ENCODE results near the gene JPH2. TPM values are rescaled to one million over a fixed set of nuclear protein-coding genes. Genes with fewer than 3 reads are reported as not detected.

Gene JPH2
- total RNA-seq (2012; rRNA removed) (0.54 and 0.83 TPM in 2 replicates), polyA plus RNA-seq (2012; rRNA removed) (0.44 TPM in 2 replicates), Bru-seq, nascent RNA (percentile 33 among the genes with signal in this experiment), BruChase-seq, experiment 1, labeled RNA remaining after a 6-hour chase (percentile 30 among the genes with signal in this experiment), BruChase-seq, experiment 2, labeled RNA remaining after a 2-hour chase (percentile 26 among the genes with signal in this experiment)
- 0.31 and 0.60 TPM in 2 replicates for polyA plus RNA-seq (2012; cell fraction: cytosol; rRNA removed)
- polyA plus RNA-seq (2012; cell fraction: nucleus; rRNA removed; ENCODE audit: low replicate concordance) = 0.40 and 0.71 TPM in 2 replicates
- long read RNA-seq, partial matches to known transcripts = 1 of 1 reads
- long read RNA-seq, other reads (novel, unspliced or antisense) = 0 of 1 reads

DNA sequence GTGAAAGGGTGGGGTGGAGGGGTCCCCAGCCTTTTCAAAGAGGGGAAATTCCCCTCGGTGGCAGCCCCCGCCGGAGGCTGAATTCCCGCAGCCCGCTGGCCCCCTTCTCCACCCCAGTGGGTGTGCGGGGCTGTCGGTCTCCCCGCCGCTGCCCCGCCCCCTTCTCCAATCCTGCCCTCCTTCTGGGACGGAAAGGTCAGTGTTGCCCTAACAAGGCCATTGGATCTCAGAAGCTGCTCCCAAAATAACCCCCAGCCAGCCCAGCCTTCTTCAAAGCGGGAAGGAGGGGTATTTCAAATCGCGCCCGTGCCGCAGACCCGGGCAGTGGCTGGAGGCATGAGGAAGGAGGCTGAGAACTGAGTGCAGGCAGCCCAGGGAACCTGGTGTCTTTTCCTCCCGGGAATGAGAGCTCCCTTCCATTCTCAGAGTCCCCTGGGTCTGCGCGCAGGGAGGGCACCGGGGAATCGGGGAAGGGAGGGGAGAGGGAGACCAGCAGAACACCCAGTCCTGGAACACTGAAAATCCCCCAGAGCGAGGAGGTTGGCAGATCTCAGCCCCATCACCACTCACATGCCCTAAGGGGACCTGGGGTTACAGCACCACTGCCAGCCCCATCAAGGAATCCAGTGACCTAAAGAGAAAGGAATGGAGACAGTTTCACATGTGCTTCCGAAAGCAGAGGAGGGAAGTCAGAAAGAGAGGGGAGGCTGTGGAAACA, at the start of gene JPH2:
TSS of gene JPH2 (minus strand) at position 135 of the 718 bp plus-strand sequence. CDS start 483 bp downstream, outside the sequence.
- Histone ChIP-seq H3K79me1 (ENCODE audit: low read depth in 1 of 2, low read length in 2 of 2) (peaks cover 0 to 16% of the 10 kb centered on the region in 2 experiments; a peak in 1 of 4 replicates), H3K18ac (ENCODE audit: low read depth, low read length) (peak within 1 kb of the TSS; percentile 70), H2AK9ac (replicated peaks; ENCODE audit: low read depth, low read length, poor library complexity) (peak within 1 kb of the TSS; percentile 92), H2AFZ (replicated peaks; ENCODE audit: low read length, poor library complexity) (peak within 1 kb of the TSS; percentile 90), H3K23ac (ENCODE audit: low read depth, low read length) (peak within 1 kb of the TSS; percentile 97), H4K5ac (ENCODE audit: low read depth, low read length) (peak within 1 kb of the TSS; percentile 67), H3K14ac (replicated peaks; ENCODE audit: low read depth, low read length) (peak within 1 kb of the TSS; percentile 98), H3K9me3 (ENCODE audit: control insufficient read depth, insufficient read depth, low read length) (no peaks in the 10 kb centered on the region), H3K4ac (ENCODE audit: low read depth, low read length) (peak within 1 kb of the TSS; percentile 98), H3K9me1 (ENCODE audit: insufficient read depth, low read length) (peaks cover 15% of the 10 kb centered on the region), H3K27ac (ENCODE audit: insufficient read depth, low read length) (peak within 1 kb of the TSS; percentile 83), H3K56ac (ENCODE audit: extremely low read depth, insufficient read depth, low read length) (peak within 1 kb of the TSS; percentile 91), H2BK120ac (ENCODE audit: low read depth, low read length) (peak within 1 kb of the TSS; percentile 98), H2AK5ac (ENCODE audit: low read depth, low read length) (peak within 1 kb of the TSS; percentile 91), H3K4me2 (ENCODE audit: low read depth, low read length) (peak within 1 kb of the TSS; percentile 57), H4K91ac (ENCODE audit: insufficient read depth, low read depth, low read length) (peak within 1 kb of the TSS; percentile 96), H3K36me3 (ENCODE audit: control insufficient read depth, insufficient read depth, low read length) (no peaks in the 10 kb centered on the region), H4K20me1 (ENCODE audit: insufficient read depth, low read length) (no peaks in the 10 kb centered on the region), H4K8ac (ENCODE audit: low read depth in 2 of 2, low read length in 2 of 2) (peak within 1 kb of the TSS; percentile 87 to 96), H2BK15ac (ENCODE audit: low read depth, low read length) (peak within 1 kb of the TSS; percentile 100; the same call in 2 of the 3 replicates), H3K27me3 (ENCODE audit: control insufficient read depth, insufficient read depth, low read length) (no peaks in the 10 kb centered on the region), H3K4me3 (ENCODE audit: insufficient read depth, low read depth, low read length) (peak within 1 kb of the TSS; percentile 22), H3K9ac (ENCODE audit: low read depth, low read length) (peak within 1 kb of the TSS; percentile 54), H3K4me1 (ENCODE audit: control insufficient read depth, insufficient read depth, low read length) (peaks cover 13% of the 10 kb centered on the region), H2BK5ac (ENCODE audit: low read depth, low read length, poor library complexity, severe bottlenecking) (peak within 1 kb of the TSS; percentile 90), H2BK20ac (ENCODE audit: low read depth, low read length) (peak within 1 kb of the TSS; percentile 98)
- BruUV-seq (replicated peaks) = no TSS peak
- in situ Hi-C loops (cut with MboI; ENCODE audit: low sequenced_read_pairs) = loop anchor here (5.0 kb wide), 1 partner anchor 70 kb away; no protein-coding TSS in a partner anchor
- intact Hi-C loops (cut with micrococcal nuclease) = no loop called here
- TF ChIP-seq RFX5 (IDR thresholded peaks at IDR 0.05; ENCODE audit: low read depth, low read length) = no peak
- peak; percentile 23; the same call in 1 of the 2 replicates for TF ChIP-seq MAZ (IDR thresholded peaks at IDR 0.05; ENCODE audit: borderline replicate concordance, low read depth, low read length)
- peak; percentile 66; the same call in 1 of the 2 replicates for TF ChIP-seq MXI1 (IDR thresholded peaks at IDR 0.05; ENCODE audit: borderline replicate concordance, low read depth, low read length)
- TF ChIP-seq, protein P1, sequence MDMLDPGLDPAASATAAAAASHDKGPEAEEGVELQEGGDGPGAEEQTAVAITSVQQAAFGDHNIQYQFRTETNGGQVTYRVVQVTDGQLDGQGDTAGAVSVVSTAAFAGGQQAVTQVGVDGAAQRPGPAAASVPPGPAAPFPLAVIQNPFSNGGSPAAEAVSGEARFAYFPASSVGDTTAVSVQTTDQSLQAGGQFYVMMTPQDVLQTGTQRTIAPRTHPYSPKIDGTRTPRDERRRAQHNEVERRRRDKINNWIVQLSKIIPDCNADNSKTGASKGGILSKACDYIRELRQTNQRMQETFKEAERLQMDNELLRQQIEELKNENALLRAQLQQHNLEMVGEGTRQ (IDR thresholded peaks at IDR 0.05; ENCODE audit: low read depth, low read length) = no peak
- peak; percentile 67 for DNase-seq
- dilution Hi-C loops (cut with HindIII; ENCODE audit: low sequenced_read_pairs, unreplicated experiment) = no loop called here
- ChIA-PET CTCF (interaction anchor here (0.6 to 5.6 kb wide), 3 partner anchors 9 to 642 kb away, joined by 3 to 67 read pairs (median 3); no protein-coding TSS in a partner anchor), POLR2A (ENCODE audit: unreplicated experiment) (interaction anchor here (0.6 to 1.2 kb wide), 3 partner anchors 8 to 70 kb away, joined by 3 to 5 read pairs (median 4); no protein-coding TSS in a partner anchor)
- WGBS, 2 experiments (ENCODE audit: extremely low coverage in 2 of 2, insufficient read length in 1 of 2) = no CpG with 5 or more reads among the region's 24 CpGs
- peak; percentile 82 for ATAC-seq (ENCODE audit: low read depth)
